ENCODE data around the gene NECAB3. TPM values are rescaled to one million over a fixed set of nuclear protein-coding genes. Genes with fewer than 3 reads are reported as not detected.

Gene NECAB3
- total and polyA plus RNA-seq, 2 of the 13 experiments (the other 11 are each of a cell fraction or from before 2014, with no cell fraction given), result 61.5 to 65.5 TPM

GRCh38 chr20:33721391-33722140 is 47.3 kb upstream of the NECAB3 start (continued):
- TF ChIP-seq, protein P1, sequence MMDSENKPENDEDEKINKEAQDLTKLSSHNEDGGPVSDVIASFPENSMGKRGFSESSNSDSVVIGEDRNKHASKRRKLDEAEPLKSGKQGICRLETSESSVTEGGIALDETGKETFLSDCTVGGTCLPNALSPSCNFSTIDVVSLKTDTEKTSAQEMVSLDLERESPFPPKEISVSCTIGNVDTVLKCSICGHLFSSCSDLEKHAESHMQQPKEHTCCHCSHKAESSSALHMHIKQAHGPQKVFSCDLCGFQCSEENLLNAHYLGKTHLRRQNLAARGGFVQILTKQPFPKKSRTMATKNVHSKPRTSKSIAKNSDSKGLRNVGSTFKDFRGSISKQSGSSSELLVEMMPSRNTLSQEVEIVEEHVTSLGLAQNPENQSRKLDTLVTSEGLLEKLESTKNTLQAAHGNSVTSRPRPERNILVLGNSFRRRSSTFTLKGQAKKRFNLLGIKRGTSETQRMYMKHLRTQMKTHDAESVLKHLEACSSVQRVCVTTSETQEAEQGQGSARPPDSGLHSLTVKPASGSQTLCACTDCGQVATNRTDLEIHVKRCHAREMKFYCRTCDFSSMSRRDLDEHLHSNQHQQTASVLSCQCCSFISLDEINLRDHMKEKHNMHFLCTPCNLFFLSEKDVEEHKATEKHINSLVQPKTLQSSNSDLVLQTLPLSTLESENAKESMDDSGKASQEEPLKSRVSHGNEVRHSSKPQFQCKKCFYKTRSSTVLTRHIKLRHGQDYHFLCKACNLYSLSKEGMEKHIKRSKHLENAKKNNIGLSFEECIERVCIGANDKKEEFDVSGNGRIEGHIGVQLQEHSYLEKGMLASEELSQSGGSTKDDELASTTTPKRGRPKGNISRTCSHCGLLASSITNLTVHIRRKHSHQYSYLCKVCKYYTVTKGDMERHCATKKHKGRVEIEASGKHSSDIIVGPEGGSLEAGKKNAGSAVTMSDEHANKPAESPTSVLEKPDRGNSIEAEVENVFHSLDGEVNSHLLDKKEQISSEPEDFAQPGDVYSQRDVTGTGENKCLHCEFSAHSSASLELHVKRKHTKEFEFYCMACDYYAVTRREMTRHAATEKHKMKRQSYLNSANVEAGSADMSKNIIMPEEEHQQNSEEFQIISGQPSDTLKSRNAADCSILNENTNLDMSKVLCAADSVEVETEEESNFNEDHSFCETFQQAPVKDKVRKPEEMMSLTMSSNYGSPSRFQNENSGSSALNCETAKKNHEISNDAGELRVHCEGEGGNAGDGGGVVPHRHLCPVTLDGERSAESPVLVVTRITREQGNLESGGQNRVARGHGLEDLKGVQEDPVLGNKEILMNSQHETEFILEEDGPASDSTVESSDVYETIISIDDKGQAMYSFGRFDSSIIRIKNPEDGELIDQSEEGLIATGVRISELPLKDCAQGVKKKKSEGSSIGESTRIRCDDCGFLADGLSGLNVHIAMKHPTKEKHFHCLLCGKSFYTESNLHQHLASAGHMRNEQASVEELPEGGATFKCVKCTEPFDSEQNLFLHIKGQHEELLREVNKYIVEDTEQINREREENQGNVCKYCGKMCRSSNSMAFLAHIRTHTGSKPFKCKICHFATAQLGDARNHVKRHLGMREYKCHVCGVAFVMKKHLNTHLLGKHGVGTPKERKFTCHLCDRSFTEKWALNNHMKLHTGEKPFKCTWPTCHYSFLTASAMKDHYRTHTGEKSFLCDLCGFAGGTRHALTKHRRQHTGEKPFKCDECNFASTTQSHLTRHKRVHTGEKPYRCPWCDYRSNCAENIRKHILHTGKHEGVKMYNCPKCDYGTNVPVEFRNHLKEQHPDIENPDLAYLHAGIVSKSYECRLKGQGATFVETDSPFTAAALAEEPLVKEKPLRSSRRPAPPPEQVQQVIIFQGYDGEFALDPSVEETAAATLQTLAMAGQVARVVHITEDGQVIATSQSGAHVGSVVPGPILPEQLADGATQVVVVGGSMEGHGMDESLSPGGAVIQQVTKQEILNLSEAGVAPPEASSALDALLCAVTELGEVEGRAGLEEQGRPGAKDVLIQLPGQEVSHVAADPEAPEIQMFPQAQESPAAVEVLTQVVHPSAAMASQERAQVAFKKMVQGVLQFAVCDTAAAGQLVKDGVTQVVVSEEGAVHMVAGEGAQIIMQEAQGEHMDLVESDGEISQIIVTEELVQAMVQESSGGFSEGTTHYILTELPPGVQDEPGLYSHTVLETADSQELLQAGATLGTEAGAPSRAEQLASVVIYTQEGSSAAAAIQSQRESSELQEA (CRISPR knock-in tag; IDR thresholded peaks at IDR 0.05; ENCODE audit: not compliant biosample characterization), result no peak
- TF ChIP-seq, protein P2, sequence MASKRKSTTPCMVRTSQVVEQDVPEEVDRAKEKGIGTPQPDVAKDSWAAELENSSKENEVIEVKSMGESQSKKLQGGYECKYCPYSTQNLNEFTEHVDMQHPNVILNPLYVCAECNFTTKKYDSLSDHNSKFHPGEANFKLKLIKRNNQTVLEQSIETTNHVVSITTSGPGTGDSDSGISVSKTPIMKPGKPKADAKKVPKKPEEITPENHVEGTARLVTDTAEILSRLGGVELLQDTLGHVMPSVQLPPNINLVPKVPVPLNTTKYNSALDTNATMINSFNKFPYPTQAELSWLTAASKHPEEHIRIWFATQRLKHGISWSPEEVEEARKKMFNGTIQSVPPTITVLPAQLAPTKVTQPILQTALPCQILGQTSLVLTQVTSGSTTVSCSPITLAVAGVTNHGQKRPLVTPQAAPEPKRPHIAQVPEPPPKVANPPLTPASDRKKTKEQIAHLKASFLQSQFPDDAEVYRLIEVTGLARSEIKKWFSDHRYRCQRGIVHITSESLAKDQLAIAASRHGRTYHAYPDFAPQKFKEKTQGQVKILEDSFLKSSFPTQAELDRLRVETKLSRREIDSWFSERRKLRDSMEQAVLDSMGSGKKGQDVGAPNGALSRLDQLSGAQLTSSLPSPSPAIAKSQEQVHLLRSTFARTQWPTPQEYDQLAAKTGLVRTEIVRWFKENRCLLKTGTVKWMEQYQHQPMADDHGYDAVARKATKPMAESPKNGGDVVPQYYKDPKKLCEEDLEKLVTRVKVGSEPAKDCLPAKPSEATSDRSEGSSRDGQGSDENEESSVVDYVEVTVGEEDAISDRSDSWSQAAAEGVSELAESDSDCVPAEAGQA (IDR thresholded peaks at IDR 0.05; ENCODE audit: low read depth), result no peak
- TF ChIP-seq, protein P2 (CRISPR knock-in tag; IDR thresholded peaks at IDR 0.05; ENCODE audit: borderline replicate concordance), result no peak
- TF ChIP-seq SRSF1 (optimal IDR thresholded peaks at IDR 0.05; ENCODE audit: low read depth, low read length) (no peak), ZBTB2 (CRISPR knock-in tag; IDR thresholded peaks at IDR 0.05; ENCODE audit: low read depth) (no peak), ATF7 (IDR thresholded peaks at IDR 0.05) (peak; percentile 81), ATF7 (CRISPR knock-in tag; IDR thresholded peaks at IDR 0.05) (peak; percentile 27; the same call in 1 of the 2 replicates), ZBTB46 (CRISPR knock-in tag; IDR thresholded peaks at IDR 0.05; ENCODE audit: borderline replicate concordance) (no peak), EED (CRISPR knock-in tag; IDR thresholded peaks at IDR 0.05) (no peak), ZNF441 (CRISPR knock-in tag; IDR thresholded peaks at IDR 0.05; ENCODE audit: borderline replicate concordance) (no peak), ZNF615 (CRISPR knock-in tag; IDR thresholded peaks at IDR 0.05; ENCODE audit: borderline replicate concordance) (no peak)
